Astrocyte (in vitro differentiated cells and primary cell): ENCODE data around the gene TXNDC17. TPM values are rescaled to one million over a fixed set of nuclear protein-coding genes. Genes with fewer than 3 reads are reported as not detected.

ENCODE experiments used
- DNase-seq: peaks from one replicate; pipeline ENCODE4 v3.0.0-alpha.2; 2010; ENCODE audit warnings: low read depth
- FAIRE-seq: peaks from 2 replicates; lab custom pipeline; 2011; peaks lifted over from hg19 to GRCh38; lab: Jason Lieb, UNC
- H2AFZ ChIP-seq: 2 replicates; pipeline ENCODE4 v1.6.0; 2012; ENCODE audit warnings: low read depth, low read length, inconsistent platforms
- H3K27ac ChIP-seq: 2 replicates; pipeline ENCODE4 v1.5.1; 2011; ENCODE audit warnings: low read depth, low read length, inconsistent platforms
- H3K27me3 ChIP-seq: 2 replicates; pipeline ENCODE4 v1.6.0; 2011; ENCODE audit warnings: low read length, inconsistent platforms; ENCODE audit not compliant: insufficient read depth
- H3K36me3 ChIP-seq: 2 replicates; pipeline ENCODE4 v1.5.1; 2011; ENCODE audit warnings: low read length, inconsistent platforms; ENCODE audit not compliant: insufficient read depth
- H3K4me1 ChIP-seq: 2 replicates; pipeline ENCODE4 v1.5.1; 2011; ENCODE audit warnings: low read length, inconsistent platforms; ENCODE audit not compliant: insufficient read depth
- H3K4me2 ChIP-seq: 2 replicates; pipeline ENCODE4 v1.6.0; 2012; ENCODE audit warnings: low read length, inconsistent platforms
- H3K4me3 ChIP-seq: 2 replicates; pipeline ENCODE4 v1.5.1; 2011; ENCODE audit warnings: low read depth, mild to moderate bottlenecking, low read length, inconsistent platforms; ENCODE audit not compliant: insufficient read depth
- H3K79me2 ChIP-seq: 2 replicates; pipeline ENCODE4 v1.6.0; 2012; ENCODE audit warnings: mild to moderate bottlenecking, low read length, inconsistent platforms; ENCODE audit not compliant: insufficient read depth
- H3K9ac ChIP-seq: 2 replicates; pipeline ENCODE4 v1.6.0; 2012; ENCODE audit warnings: mild to moderate bottlenecking, low read length, inconsistent platforms
- H3K9me3 ChIP-seq: 2 replicates; pipeline ENCODE4 v1.5.1; 2012; ENCODE audit warnings: low read depth, mild to moderate bottlenecking, low read length, inconsistent platforms; ENCODE audit not compliant: insufficient read depth
- H4K20me1 ChIP-seq: 2 replicates; pipeline ENCODE4 v1.6.0; 2012; ENCODE audit warnings: low read length, inconsistent platforms; ENCODE audit not compliant: insufficient read depth
- H3K27ac Mint-ChIP-seq: one replicate; pipeline ENCODE4 v1.8.0; 2021; ENCODE audit warnings: mild to moderate bottlenecking, mixed read lengths; ENCODE audit not compliant: unreplicated experiment
- H3K27me3 Mint-ChIP-seq: one replicate; pipeline ENCODE4 v1.8.0; 2021; ENCODE audit warnings: low read depth, mixed read lengths; ENCODE audit not compliant: unreplicated experiment
- H3K36me3 Mint-ChIP-seq: one replicate; pipeline ENCODE4 v1.8.0; 2021; ENCODE audit warnings: low read depth, mixed read lengths; ENCODE audit not compliant: unreplicated experiment
- H3K4me1 Mint-ChIP-seq: one replicate; pipeline ENCODE4 v1.8.0; 2021; ENCODE audit warnings: low read depth, mixed read lengths; ENCODE audit not compliant: unreplicated experiment
- H3K4me3 Mint-ChIP-seq: one replicate; pipeline ENCODE4 v1.8.0; 2021; ENCODE audit warnings: mild to moderate bottlenecking, moderate library complexity, mixed read lengths; ENCODE audit not compliant: unreplicated experiment
- H3K9me3 Mint-ChIP-seq: one replicate; pipeline ENCODE4 v1.8.0; 2021; ENCODE audit warnings: mild to moderate bottlenecking, mixed read lengths; ENCODE audit not compliant: unreplicated experiment
- CTCF ChIP-seq: IDR thresholded peaks from 2 replicates; pipeline ENCODE4 v1.5.1; 2011; ENCODE audit warnings: low read depth, mild to moderate bottlenecking, inconsistent platforms, low read length, moderate library complexity; ENCODE audit not compliant: insufficient read depth
- EZH2 ChIP-seq: IDR thresholded peaks from 2 replicates; pipeline ENCODE4 v1.6.1; 2012; ENCODE audit warnings: mild to moderate bottlenecking, low read length, inconsistent platforms; ENCODE audit not compliant: insufficient read depth
- total RNA-seq: library from RNA; stranded (reverse); gene quantifications from 2 replicates; pipeline ENCODE4 v1.2.1, GENCODE V29; 2021

The TXNDC17 gene
- total RNA-seq, 1 donor from 2014 or later = 158 TPM

- Histone ChIP-seq H3K4me1 (no peaks in the 10 kb centered on the region), H3K4me2 (no peak overlapping the region), H3K27me3 (peaks cover 17% of the 10 kb centered on the region), H2AFZ (no peak overlapping the region), H3K27ac (no peak overlapping the region), H3K79me2 (no peaks in the 10 kb centered on the region), H3K9me3 (no peaks in the 10 kb centered on the region), H3K9ac (no peak overlapping the region), H3K4me3 (no peak overlapping the region), H3K36me3 (no peaks in the 10 kb centered on the region), H4K20me1 (no peaks in the 10 kb centered on the region)
- no peak for DNase-seq
- Mint-ChIP-seq H3K27me3 (peaks cover 33% of the 10 kb centered on the region), H3K4me3 (no peak overlapping the region), H3K9me3 (no peaks in the 10 kb centered on the region), H3K36me3 (peaks cover 2% of the 10 kb centered on the region), H3K27ac (no peak overlapping the region), H3K4me1 (no peaks in the 10 kb centered on the region)
- TF ChIP-seq EZH2 = no peak
- no peak for TF ChIP-seq CTCF
- FAIRE-seq = no peak
Observed at GRCh38 chr17:6669479-6670212, 28.8 kb downstream of the TXNDC17 start.

- FAIRE-seq = no peak
- no peak overlapping the region for H3K27ac ChIP-seq
- no peak overlapping the region for H3K27ac Mint-ChIP-seq
Observed at GRCh38 chr17:6670571-6670970, 29.7 kb downstream of the TXNDC17 start.

GRCh38 chr17:6670999-6671398 is 30.1 kb downstream of the TXNDC17 start:
- TF ChIP-seq CTCF = no peak
- no peak for TF ChIP-seq EZH2
- Histone ChIP-seq H3K27me3 (peaks cover 17% of the 10 kb centered on the region), H2AFZ (no peak overlapping the region), H3K36me3 (no peaks in the 10 kb centered on the region), H3K79me2 (no peaks in the 10 kb centered on the region), H3K9me3 (no peaks in the 10 kb centered on the region), H3K27ac (no peak overlapping the region), H3K4me1 (no peaks in the 10 kb centered on the region), H4K20me1 (no peaks in the 10 kb centered on the region), H3K4me2 (no peak overlapping the region), H3K9ac (no peak overlapping the region), H3K4me3 (no peak overlapping the region)
- Mint-ChIP-seq H3K4me1 (peaks cover 5% of the 10 kb centered on the region), H3K9me3 (no peaks in the 10 kb centered on the region), H3K27ac (no peak overlapping the region), H3K27me3 (peaks cover 39% of the 10 kb centered on the region), H3K36me3 (peaks cover 2% of the 10 kb centered on the region), H3K4me3 (no peak overlapping the region)
- DNase-seq = no peak
- FAIRE-seq = no peak

More at GRCh38 chr17:6670571-6670970, 29.7 kb downstream of the TXNDC17 start:
- Histone ChIP-seq H2AFZ (no peak overlapping the region), H3K4me3 (no peak overlapping the region), H3K4me2 (no peak overlapping the region), H3K27me3 (peaks cover 17% of the 10 kb centered on the region), H3K36me3 (no peaks in the 10 kb centered on the region), H3K9me3 (no peaks in the 10 kb centered on the region), H4K20me1 (no peaks in the 10 kb centered on the region), H3K9ac (no peak overlapping the region), H3K79me2 (no peaks in the 10 kb centered on the region), H3K4me1 (no peaks in the 10 kb centered on the region)
- Mint-ChIP-seq H3K4me3 (no peak overlapping the region), H3K27me3 (peaks cover 34% of the 10 kb centered on the region), H3K9me3 (no peaks in the 10 kb centered on the region), H3K36me3 (peaks cover 2% of the 10 kb centered on the region), H3K4me1 (peaks cover under 1% of the 10 kb centered on the region)
- no peak for DNase-seq
- no peak for TF ChIP-seq EZH2
